ENCODE data around the gene MPPED2. TPM values are rescaled to one million over a fixed set of nuclear protein-coding genes. Genes with fewer than 3 reads are reported as not detected.

Gene MPPED2
- total and polyA plus RNA-seq, 8 donors: 2.0 to 5.0 (median 3.8) TPM

GRCh38 chr11:30405385-30405784 is 180.8 kb downstream of the MPPED2 start:
- H3K27me3 ChIP-seq: no peaks in the 10 kb centered on the region
- FAIRE-seq (no peak), ATAC-seq (no peak)

DNA sequence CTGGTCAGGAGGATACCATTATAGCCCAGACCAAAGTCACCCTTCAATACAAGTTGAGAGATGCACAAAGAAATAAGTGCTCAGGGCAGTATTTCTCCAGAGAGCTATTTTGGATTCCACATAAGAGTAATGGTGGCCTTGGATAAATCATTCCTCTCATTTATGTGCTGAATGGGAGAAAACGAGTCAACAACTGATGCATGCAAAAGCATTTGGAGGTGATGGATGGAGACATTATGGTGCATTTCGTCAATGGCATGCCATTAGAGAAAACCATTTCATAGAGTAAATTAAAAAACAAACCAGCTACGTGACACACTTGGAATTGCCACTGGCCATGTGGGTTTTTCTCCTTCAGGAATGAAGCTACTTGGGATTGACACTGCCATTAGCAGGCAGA is 182.0 kb downstream of the MPPED2 start:
- FAIRE-seq (no peak), DNase-seq (no peak), ATAC-seq (no peak)
- TF ChIP-seq, protein P1, sequence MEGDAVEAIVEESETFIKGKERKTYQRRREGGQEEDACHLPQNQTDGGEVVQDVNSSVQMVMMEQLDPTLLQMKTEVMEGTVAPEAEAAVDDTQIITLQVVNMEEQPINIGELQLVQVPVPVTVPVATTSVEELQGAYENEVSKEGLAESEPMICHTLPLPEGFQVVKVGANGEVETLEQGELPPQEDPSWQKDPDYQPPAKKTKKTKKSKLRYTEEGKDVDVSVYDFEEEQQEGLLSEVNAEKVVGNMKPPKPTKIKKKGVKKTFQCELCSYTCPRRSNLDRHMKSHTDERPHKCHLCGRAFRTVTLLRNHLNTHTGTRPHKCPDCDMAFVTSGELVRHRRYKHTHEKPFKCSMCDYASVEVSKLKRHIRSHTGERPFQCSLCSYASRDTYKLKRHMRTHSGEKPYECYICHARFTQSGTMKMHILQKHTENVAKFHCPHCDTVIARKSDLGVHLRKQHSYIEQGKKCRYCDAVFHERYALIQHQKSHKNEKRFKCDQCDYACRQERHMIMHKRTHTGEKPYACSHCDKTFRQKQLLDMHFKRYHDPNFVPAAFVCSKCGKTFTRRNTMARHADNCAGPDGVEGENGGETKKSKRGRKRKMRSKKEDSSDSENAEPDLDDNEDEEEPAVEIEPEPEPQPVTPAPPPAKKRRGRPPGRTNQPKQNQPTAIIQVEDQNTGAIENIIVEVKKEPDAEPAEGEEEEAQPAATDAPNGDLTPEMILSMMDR (IDR thresholded peaks at IDR 0.05): no peak
- no peaks in the 10 kb centered on the region for H3K9me3 ChIP-seq
- no peak overlapping the region for H3K4me3 ChIP-seq
- H3K27me3 ChIP-seq: no peaks in the 10 kb centered on the region
- H3K27ac ChIP-seq: no peak overlapping the region
- H3K36me3 ChIP-seq: no peaks in the 10 kb centered on the region
- 55 to 74% methylated on average over 3 of the region's 3 CpGs for WGBS, 2 donors
- no peaks in the 10 kb centered on the region for H3K4me1 ChIP-seq
- intact Hi-C loops (cut with DNase I): no loop called here

More at GRCh38 chr11:30405385-30405784, 180.8 kb downstream of the MPPED2 start:
- TF ChIP-seq, protein P1 (IDR thresholded peaks at IDR 0.05): no peak
- Histone ChIP-seq H3K27ac (no peak overlapping the region), H3K4me3 (no peak overlapping the region), H3K9me3 (no peaks in the 10 kb centered on the region), H3K36me3 (no peaks in the 10 kb centered on the region), H3K4me1 (no peaks in the 10 kb centered on the region)
- intact Hi-C loops (cut with DNase I): no loop called here
- DNase-seq: no peak
- 52 to 64% methylated on average over 3 of the region's 3 CpGs for WGBS, 2 donors

GRCh38 chr11:30395751-30396150 is 190.4 kb downstream of the MPPED2 start:
- TF ChIP-seq, protein P1 (IDR thresholded peaks at IDR 0.05): no peak
- Histone ChIP-seq H3K27ac (no peak overlapping the region), H3K9me3 (no peaks in the 10 kb centered on the region), H3K4me3 (no peak overlapping the region), H3K4me1 (no peaks in the 10 kb centered on the region), H3K36me3 (no peaks in the 10 kb centered on the region), H3K27me3 (no peaks in the 10 kb centered on the region)
- no peak for DNase-seq
- FAIRE-seq: no peak
- intact Hi-C loops (cut with DNase I): no loop called here
- no peak for ATAC-seq
- WGBS, 2 donors: 41 to 50% methylated on average over 8 of the region's 8 CpGs

GRCh38 chr11:30393012-30393411 is 193.1 kb downstream of the MPPED2 start:
- intact Hi-C loops (cut with DNase I): no loop called here
- WGBS, 2 donors: 60 to 67% methylated on average over 1 of the region's 1 CpG
- TF ChIP-seq, protein P1 (IDR thresholded peaks at IDR 0.05): no peak
- ATAC-seq (no peak), DNase-seq (no peak), FAIRE-seq (no peak)
- H3K9me3 ChIP-seq: no peaks in the 10 kb centered on the region
- no peak overlapping the region for H3K4me3 ChIP-seq
- no peaks in the 10 kb centered on the region for H3K27me3 ChIP-seq
- H3K4me1 ChIP-seq: no peaks in the 10 kb centered on the region
- no peaks in the 10 kb centered on the region for H3K36me3 ChIP-seq
- H3K27ac ChIP-seq: no peak overlapping the region

DNA sequence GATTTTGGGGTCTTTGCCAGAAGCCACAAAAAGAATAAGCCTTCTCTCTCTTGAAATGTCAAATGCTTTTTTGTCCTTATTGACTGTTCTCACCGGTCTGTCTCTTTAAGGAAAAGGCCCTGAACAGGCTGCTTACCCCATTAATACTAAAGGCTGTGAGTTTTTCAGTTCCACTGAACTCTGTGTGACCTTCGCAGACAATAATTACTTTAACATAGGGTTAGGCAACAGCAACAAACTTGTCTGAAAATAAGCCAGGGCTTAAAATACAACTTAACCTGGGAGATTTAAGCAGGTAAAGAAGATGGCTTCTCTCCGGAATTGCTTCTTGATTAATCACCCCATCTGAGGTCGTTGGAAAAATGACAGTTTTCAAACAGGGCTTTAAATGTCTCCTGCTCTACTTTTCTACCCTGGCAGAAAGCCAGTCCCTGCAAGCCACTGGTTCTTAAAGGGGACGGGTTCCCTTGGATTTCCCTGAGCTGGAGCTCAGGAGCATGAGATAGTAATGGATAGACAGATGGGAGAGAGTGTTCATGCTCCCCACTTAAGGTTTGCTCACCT is 193.8 kb downstream of the MPPED2 start:
- TF ChIP-seq, protein P1 (IDR thresholded peaks at IDR 0.05): no peak
- FAIRE-seq (no peak), ATAC-seq (peak in 3 of 4 donors; percentile 31 to 73 (median 53)), DNase-seq (peak in 2 of 6 donors; percentile 17 to 20)
- H3K27me3 ChIP-seq: no peaks in the 10 kb centered on the region
- no peak overlapping the region for H3K4me3 ChIP-seq
- WGBS, 2 donors: 10 to 11% methylated on average over 5 of the region's 5 CpGs
- H3K9me3 ChIP-seq: no peaks in the 10 kb centered on the region
- H3K36me3 ChIP-seq: no peaks in the 10 kb centered on the region
- peak overlapping the region in 1 of 4 donors; percentile 0 for H3K27ac ChIP-seq
- H3K4me1 ChIP-seq: no peaks in the 10 kb centered on the region
- intact Hi-C loops (cut with DNase I): no loop called here

Measured in pancreas (tissue), 10 donors.